Activated gamma-delta T cell (primary cell): ENCODE results near the gene RBM18.

Experiments used
- DNase-seq: peaks from one replicate; lab custom pipeline; 2025; lab: John Stamatoyannopoulos, UW

RBM18 gene

GRCh38 chr9:122221183-122221811 is 43.3 kb downstream of the RBM18 start:
- DNase-seq = no peak

- no peak for DNase-seq
Measured at GRCh38 chr9:122220673-122221182, 43.9 kb downstream of the RBM18 start.

GRCh38 chr9:122219856-122220672 is 44.6 kb downstream of the RBM18 start:
- no peak for DNase-seq

- no peak for DNase-seq
Measured at GRCh38 chr9:122218935-122219855, 45.4 kb downstream of the RBM18 start.

GRCh38 chr9:122218071-122218934 is 46.3 kb downstream of the RBM18 start:
- no peak for DNase-seq

GRCh38 chr9:122217640-122218039 is 47.0 kb downstream of the RBM18 start:
- DNase-seq = no peak

GRCh38 chr9:122216798-122217418 is 47.7 kb downstream of the RBM18 start:
- no peak for DNase-seq

GRCh38 chr9:122216138-122216797 is 48.4 kb downstream of the RBM18 start:
- DNase-seq = no peak

GRCh38 chr9:122215663-122216062 is 49.0 kb downstream of the RBM18 start:
- DNase-seq = no peak

- DNase-seq = no peak
Measured at GRCh38 chr9:122214507-122214906, 50.1 kb downstream of the RBM18 start.

GRCh38 chr9:122213589-122214413 is 50.8 kb downstream of the RBM18 start:
- no peak for DNase-seq

GRCh38 chr9:122213102-122213588 is 51.5 kb downstream of the RBM18 start:
- no peak for DNase-seq

GRCh38 chr9:122212473-122213004 is 52.1 kb downstream of the RBM18 start:
- no peak for DNase-seq

GRCh38 chr9:122209451-122209850 is 55.2 kb downstream of the RBM18 start:
- DNase-seq = no peak

GRCh38 chr9:122207096-122207495 is 57.5 kb downstream of the RBM18 start:
- no peak for DNase-seq

GRCh38 chr9:122206118-122207046 is 58.3 kb downstream of the RBM18 start:
- no peak for DNase-seq

- no peak for DNase-seq
Measured at GRCh38 chr9:122205176-122205575, 59.5 kb downstream of the RBM18 start.

GRCh38 chr9:122204491-122204890 is 60.1 kb downstream of the RBM18 start:
- no peak for DNase-seq
